Central memory CD8-positive, alpha-beta T cell (primary cell): ENCODE measurements around the gene LTB4R.
"Not testable (repeated sequence)": the region's sequence is repeated elsewhere in the genome, so short reads cannot be mapped to it uniquely, and the experiment has no call there.

ENCODE experiments used
- ATAC-seq: fragments of 150-1000 bp; cut with Tn5 transposase; replicated peaks from 2 replicates; pipeline ENCODE4 v1.10.0; 2022; ENCODE audit warnings: mild to moderate bottlenecking, moderate FRiP score, moderate number of reproducible peaks; ENCODE audit not compliant: poor library complexity, severe bottlenecking; ENCODE audit errors: extremely low read depth
- DNase-seq, 2 donors: peaks; one replicate each; pipeline ENCODE4 v3.0.0; 2021; ENCODE audit warnings: low spot score in 2 of 2
- H3K27ac Mint-ChIP-seq: one replicate; pipeline ENCODE4 v1.8.0; 2022; ENCODE audit warnings: low read depth, mild to moderate bottlenecking, moderate library complexity, mixed read lengths
- H3K27me3 Mint-ChIP-seq: one replicate; pipeline ENCODE4 v1.8.0; 2022; ENCODE audit warnings: mixed read lengths
- H3K36me3 Mint-ChIP-seq: one replicate; pipeline ENCODE4 v1.8.0; 2022; ENCODE audit warnings: mild to moderate bottlenecking, moderate library complexity, mixed read lengths; ENCODE audit not compliant: insufficient read depth
- H3K4me1 Mint-ChIP-seq: one replicate; pipeline ENCODE4 v1.8.0; 2022; ENCODE audit warnings: mixed read lengths
- H3K4me3 Mint-ChIP-seq: one replicate; pipeline ENCODE4 v1.8.0; 2022; ENCODE audit warnings: mild to moderate bottlenecking, moderate library complexity, mixed read lengths
- H3K9me3 Mint-ChIP-seq: one replicate; pipeline ENCODE4 v1.8.0; 2022; ENCODE audit warnings: mixed read lengths

LTB4R gene

GRCh38 chr14:24325041-24325530, 13.8 kb downstream of the LTB4R start:
- ATAC-seq (no peak), DNase-seq (no peak)
- peaks cover 8% of the 10 kb centered on the region for H3K36me3 Mint-ChIP-seq
- no peaks in the 10 kb centered on the region for H3K9me3 Mint-ChIP-seq
- H3K4me1 Mint-ChIP-seq = peaks cover 40% of the 10 kb centered on the region
- no peak overlapping the region for H3K4me3 Mint-ChIP-seq
- no peaks in the 10 kb centered on the region for H3K27me3 Mint-ChIP-seq
- no peak overlapping the region for H3K27ac Mint-ChIP-seq

- Mint-ChIP-seq H3K36me3 (peaks cover 11% of the 10 kb centered on the region), H3K4me3 (no peak overlapping the region), H3K9me3 (no peaks in the 10 kb centered on the region), H3K27ac (no peak overlapping the region), H3K27me3 (no peaks in the 10 kb centered on the region), H3K4me1 (peaks cover 48% of the 10 kb centered on the region)
- DNase-seq (no peak), ATAC-seq (no peak)
Observed at GRCh38 chr14:24325963-24326362, 14.7 kb downstream of the LTB4R start.

GRCh38 chr14:24327303-24327702, 16.0 kb downstream of the LTB4R start:
- Mint-ChIP-seq H3K4me3 (peak overlapping the region; percentile 48), H3K27me3 (no peaks in the 10 kb centered on the region), H3K9me3 (no peaks in the 10 kb centered on the region), H3K4me1 (peaks cover 60% of the 10 kb centered on the region), H3K27ac (peak overlapping the region; percentile 79), H3K36me3 (peaks cover 15% of the 10 kb centered on the region)
- ATAC-seq (no peak), DNase-seq (no peak)

- H3K27me3 Mint-ChIP-seq, H3K9me3 Mint-ChIP-seq, ATAC-seq, DNase-seq: not testable (repeated sequence)
- Mint-ChIP-seq H3K27ac (peak overlapping the region; percentile 79), H3K36me3 (peaks cover 19% of the 10 kb centered on the region), H3K4me3 (peak overlapping the region; percentile 48), H3K4me1 (peaks cover 62% of the 10 kb centered on the region)
Observed at GRCh38 chr14:24327914-24328313, 16.6 kb downstream of the LTB4R start.

- ATAC-seq (no peak), DNase-seq (no peak)
- H3K36me3 Mint-ChIP-seq = peaks cover 21% of the 10 kb centered on the region
- peaks cover 56% of the 10 kb centered on the region for H3K4me1 Mint-ChIP-seq
- no peaks in the 10 kb centered on the region for H3K27me3 Mint-ChIP-seq
- peak overlapping the region; percentile 53 for H3K4me3 Mint-ChIP-seq
- no peaks in the 10 kb centered on the region for H3K9me3 Mint-ChIP-seq
- H3K27ac Mint-ChIP-seq = peak overlapping the region; percentile 79
Observed at GRCh38 chr14:24329073-24329663, 17.9 kb downstream of the LTB4R start.

GRCh38 chr14:24329736-24330135, 18.4 kb downstream of the LTB4R start:
- peak; percentile 60 to 82 for DNase-seq
- Mint-ChIP-seq H3K36me3 (peaks cover 21% of the 10 kb centered on the region), H3K27me3 (peaks cover 2% of the 10 kb centered on the region), H3K4me1 (peaks cover 56% of the 10 kb centered on the region), H3K4me3 (peak overlapping the region; percentile 53), H3K27ac (peak overlapping the region; percentile 79), H3K9me3 (no peaks in the 10 kb centered on the region)
- ATAC-seq = peak; percentile 87

- DNase-seq (no peak), ATAC-seq (no peak)
- Mint-ChIP-seq H3K27ac (peak overlapping the region; percentile 83), H3K4me3 (no peak overlapping the region), H3K27me3 (peaks cover 12% of the 10 kb centered on the region), H3K9me3 (no peaks in the 10 kb centered on the region), H3K4me1 (peaks cover 65% of the 10 kb centered on the region), H3K36me3 (peaks cover 21% of the 10 kb centered on the region)
Observed at GRCh38 chr14:24330973-24331674, 19.8 kb downstream of the LTB4R start.

- Mint-ChIP-seq H3K27me3 (peaks cover 12% of the 10 kb centered on the region), H3K4me3 (peak overlapping the region; percentile 73), H3K9me3 (no peaks in the 10 kb centered on the region), H3K27ac (peak overlapping the region; percentile 83), H3K4me1 (peaks cover 65% of the 10 kb centered on the region), H3K36me3 (peaks cover 27% of the 10 kb centered on the region)
- no peak for ATAC-seq
- DNase-seq = no peak
Observed at GRCh38 chr14:24331731-24332267, 20.5 kb downstream of the LTB4R start.

GRCh38 chr14:24332268-24332993, 21.1 kb downstream of the LTB4R start:
- Mint-ChIP-seq H3K27ac (peak overlapping the region; percentile 83), H3K4me3 (peak overlapping the region; percentile 73), H3K4me1 (peaks cover 61% of the 10 kb centered on the region), H3K27me3 (peaks cover 12% of the 10 kb centered on the region), H3K36me3 (peaks cover 27% of the 10 kb centered on the region), H3K9me3 (no peaks in the 10 kb centered on the region)
- ATAC-seq (peak; percentile 62), DNase-seq (peak; percentile 74 to 85)

- DNase-seq (no peak), ATAC-seq (no peak)
- Mint-ChIP-seq H3K4me3 (peak within 1 kb of the TSS; percentile 29), H3K36me3 (peaks cover 23% of the 10 kb centered on the region), H3K4me1 (peaks cover 57% of the 10 kb centered on the region), H3K27ac (no peak within 1 kb of the TSS), H3K27me3 (peaks cover 12% of the 10 kb centered on the region), H3K9me3 (no peaks in the 10 kb centered on the region)
Observed at GRCh38 chr14:24334431-24335291, 23.4 kb downstream of the LTB4R start, which contains the start of gene ADCY4. ADCY4 (minus strand) TSS chr14:24335071; CDS start chr14:24334652, 419 bp downstream.

- Mint-ChIP-seq H3K4me3 (peak overlapping the region; percentile 21), H3K4me1 (peaks cover 54% of the 10 kb centered on the region), H3K9me3 (no peaks in the 10 kb centered on the region), H3K27me3 (peaks cover 12% of the 10 kb centered on the region), H3K36me3 (peaks cover 17% of the 10 kb centered on the region), H3K27ac (no peak overlapping the region)
- DNase-seq (no peak), ATAC-seq (no peak)
Observed at GRCh38 chr14:24335461-24336171, 24.3 kb downstream of the LTB4R start.
